GM19455 (cell line): Measurements from ENCODE around the gene SRL.

Source experiments
- ATAC-seq: cut with Tn5 transposase; IDR thresholded peaks from one replicate; pipeline ENCODE4 v1.9.1; 2021; ENCODE audit not compliant: unreplicated experiment

The SRL gene

GRCh38 chr16:4202615-4203345 lies 39.1 kb downstream of the SRL start:
- ATAC-seq = no peak

- ATAC-seq = no peak
These were observed 41.1 kb downstream of the SRL start for GRCh38 chr16:4200781-4201137.

GRCh38 chr16:4200000-4200780 lies 41.7 kb downstream of the SRL start:
- ATAC-seq = no peak

GRCh38 chr16:4198816-4199215 lies 43.1 kb downstream of the SRL start:
- no peak for ATAC-seq

- no peak for ATAC-seq
These were observed 47.2 kb downstream of the SRL start for GRCh38 chr16:4194661-4195060.

GRCh38 chr16:4193920-4194319 lies 48.0 kb downstream of the SRL start:
- ATAC-seq = no peak

GRCh38 chr16:4192206-4192605 lies 49.7 kb downstream of the SRL start:
- ATAC-seq = no peak

- ATAC-seq = no peak
These were observed 51.1 kb downstream of the SRL start for GRCh38 chr16:4190712-4191333.

- no peak for ATAC-seq
These were observed 51.8 kb downstream of the SRL start for GRCh38 chr16:4190086-4190485.

GRCh38 chr16:4184038-4184702 lies 57.7 kb downstream of the SRL start:
- no peak for ATAC-seq

GRCh38 chr16:4183237-4184037 lies 58.4 kb downstream of the SRL start:
- peak; percentile 85 for ATAC-seq

GRCh38 chr16:4182581-4183236 lies 59.2 kb downstream of the SRL start:
- ATAC-seq = peak; percentile 29

- ATAC-seq = no peak
These were observed 61.4 kb downstream of the SRL start for GRCh38 chr16:4180511-4180910.

GRCh38 chr16:4179763-4180260 lies 62.1 kb downstream of the SRL start:
- ATAC-seq = no peak

- ATAC-seq = no peak
These were observed 62.9 kb downstream of the SRL start for GRCh38 chr16:4179020-4179419.

- no peak for ATAC-seq
These were observed 63.3 kb downstream of the SRL start for GRCh38 chr16:4178468-4179010.

- ATAC-seq = no peak
These were observed 64.9 kb downstream of the SRL start for GRCh38 chr16:4176906-4177417.

- ATAC-seq = no peak
These were observed 66.0 kb downstream of the SRL start for GRCh38 chr16:4175849-4176248.

GRCh38 chr16:4172070-4172469 lies 69.8 kb downstream of the SRL start:
- no peak for ATAC-seq

GRCh38 chr16:4169415-4169814 lies 72.5 kb downstream of the SRL start:
- no peak for ATAC-seq
